ENCODE results near the gene NAA11.

Gene NAA11

DNA sequence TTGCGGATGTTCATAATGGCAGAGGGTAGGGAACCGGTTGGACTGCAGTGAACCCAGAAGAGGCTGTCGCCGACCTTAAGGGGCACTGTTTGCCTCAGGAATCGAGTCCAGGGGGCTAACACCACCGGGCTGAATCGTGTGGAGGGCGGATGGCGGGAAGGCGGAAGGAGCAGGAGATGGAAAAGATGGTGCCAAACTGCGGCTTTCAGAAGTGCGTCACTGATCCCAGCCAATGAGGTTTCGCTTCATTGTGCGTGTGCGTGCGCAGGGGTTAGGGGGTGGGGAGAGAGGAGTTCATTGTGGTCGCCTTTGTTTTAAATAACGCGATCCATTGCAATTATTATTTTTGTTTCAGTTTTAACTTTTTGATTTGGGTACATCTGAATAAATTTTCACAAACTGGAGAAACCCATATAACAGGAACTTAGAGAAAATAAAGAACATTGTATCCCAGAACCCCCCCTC is at the start of gene NAA11:
NAA11 (minus strand) TSS at position 198 of the 465 bp plus-strand sequence; CDS start at position 14, 184 bp downstream.
- no peak for DNase-seq (ENCODE audit: low spot score)

GRCh38 chr4:79370026-79370425 is 44.2 kb upstream of the NAA11 start:
- no peak for DNase-seq (ENCODE audit: low spot score)

GRCh38 chr4:79367096-79367495 is 41.2 kb upstream of the NAA11 start:
- DNase-seq (ENCODE audit: low spot score): no peak

- DNase-seq (ENCODE audit: low spot score): no peak
Measured at GRCh38 chr4:79366422-79366821, 40.6 kb upstream of the NAA11 start.

GRCh38 chr4:79364061-79364460 is 38.2 kb upstream of the NAA11 start:
- DNase-seq (ENCODE audit: low spot score): no peak

- DNase-seq (ENCODE audit: low spot score): no peak
Measured at GRCh38 chr4:79362626-79363025, 36.8 kb upstream of the NAA11 start.

DNA sequence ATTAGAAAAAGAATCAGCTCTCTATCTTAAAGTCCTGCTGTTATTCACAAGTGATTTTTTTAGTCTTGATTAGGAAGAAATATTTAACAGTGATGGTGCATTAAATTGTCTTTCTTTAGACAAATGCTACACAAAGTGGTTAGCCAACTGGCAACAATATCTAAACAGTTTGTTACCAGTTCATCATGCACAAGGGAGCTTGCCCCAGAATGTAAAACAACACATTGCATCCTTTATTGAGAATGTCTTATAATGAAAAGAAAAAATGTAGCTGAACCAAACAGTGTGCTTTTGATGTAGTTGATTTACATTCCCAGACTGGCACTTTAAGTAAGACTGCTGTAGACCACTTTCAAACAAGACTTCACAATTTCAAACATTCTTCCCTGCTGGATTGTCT is 34.1 kb upstream of the NAA11 start:
- no peak for DNase-seq (ENCODE audit: low spot score)

DNA sequence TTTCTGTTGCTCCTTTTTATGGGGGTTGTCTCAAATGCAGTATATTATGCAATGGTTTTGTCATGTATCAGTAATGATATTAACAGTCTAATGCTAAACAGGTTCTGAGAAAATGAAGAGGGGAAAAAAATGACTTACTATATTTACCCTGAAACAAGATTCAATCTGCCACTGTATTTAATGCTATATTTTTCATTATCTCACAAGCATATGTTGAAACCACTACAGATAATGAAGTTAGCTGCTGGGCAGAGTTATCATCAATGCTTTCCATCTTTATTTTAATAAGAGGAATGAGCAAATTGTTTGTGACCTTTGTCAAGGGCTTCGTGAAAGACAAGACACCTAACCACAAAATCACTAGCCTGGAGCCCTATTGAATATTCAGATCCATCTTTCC is 32.6 kb upstream of the NAA11 start:
- no peak for DNase-seq (ENCODE audit: low spot score)

DNA sequence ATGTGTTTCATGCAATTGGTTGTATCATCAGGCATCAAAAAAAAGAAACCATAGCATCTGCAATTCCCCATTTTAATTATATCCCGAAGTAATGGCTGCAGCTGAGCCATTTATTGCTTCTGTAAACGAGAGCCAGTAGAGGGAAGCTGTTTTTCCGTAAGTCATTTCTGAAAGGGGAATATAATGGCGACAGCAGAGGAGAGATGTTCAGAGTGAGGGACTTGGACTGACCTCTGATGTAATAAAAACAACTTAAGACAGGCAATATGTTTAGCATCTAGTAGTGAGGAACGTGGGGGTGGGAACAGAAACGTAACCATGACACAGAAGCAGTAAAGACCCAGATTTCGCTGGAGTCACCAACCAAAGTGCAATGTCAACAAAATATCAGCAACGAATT is 31.5 kb upstream of the NAA11 start:
- no peak for DNase-seq (ENCODE audit: low spot score)

GRCh38 chr4:79353075-79353474 is 27.2 kb upstream of the NAA11 start:
- DNase-seq (ENCODE audit: low spot score): no peak

GRCh38 chr4:79348405-79348804 is 22.5 kb upstream of the NAA11 start:
- no peak for DNase-seq (ENCODE audit: low spot score)

DNA sequence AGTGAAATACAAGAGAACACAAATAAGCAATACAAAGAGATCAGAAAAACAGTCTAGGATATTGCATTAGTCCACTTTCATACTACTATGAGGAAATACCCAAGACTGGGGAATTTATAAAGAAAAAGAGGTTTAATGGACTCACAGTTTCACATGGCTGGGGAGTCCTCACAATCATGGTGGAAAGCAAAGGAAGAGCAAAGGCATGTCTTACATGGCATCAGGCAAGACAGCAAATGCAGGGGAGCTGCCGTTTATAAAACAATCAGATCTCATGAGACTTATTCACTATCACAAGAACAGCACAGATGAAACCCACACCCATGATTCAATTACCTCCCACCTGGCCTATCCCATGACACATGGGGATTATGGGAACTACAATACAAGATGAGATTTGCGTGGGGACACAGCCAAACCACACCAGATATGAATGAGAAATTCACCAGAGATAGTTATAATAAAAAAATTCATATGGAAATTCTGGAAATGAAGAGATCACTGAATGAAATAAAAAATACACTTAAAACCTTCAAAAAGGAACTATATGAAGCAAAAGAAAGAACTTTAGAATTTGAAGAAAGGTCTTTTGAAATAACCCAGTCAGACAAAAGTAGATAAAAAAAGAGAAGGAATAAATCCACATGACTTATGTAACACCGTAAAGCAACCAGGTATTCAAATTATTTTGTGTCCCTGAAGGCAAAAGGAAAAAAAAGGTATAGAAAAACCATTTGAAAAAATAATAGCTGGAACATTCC is 16.2 kb upstream of the NAA11 start:
- DNase-seq (ENCODE audit: low spot score): no peak

- DNase-seq (ENCODE audit: low spot score): no peak
Measured at GRCh38 chr4:79340568-79340967, 14.7 kb upstream of the NAA11 start.

DNA sequence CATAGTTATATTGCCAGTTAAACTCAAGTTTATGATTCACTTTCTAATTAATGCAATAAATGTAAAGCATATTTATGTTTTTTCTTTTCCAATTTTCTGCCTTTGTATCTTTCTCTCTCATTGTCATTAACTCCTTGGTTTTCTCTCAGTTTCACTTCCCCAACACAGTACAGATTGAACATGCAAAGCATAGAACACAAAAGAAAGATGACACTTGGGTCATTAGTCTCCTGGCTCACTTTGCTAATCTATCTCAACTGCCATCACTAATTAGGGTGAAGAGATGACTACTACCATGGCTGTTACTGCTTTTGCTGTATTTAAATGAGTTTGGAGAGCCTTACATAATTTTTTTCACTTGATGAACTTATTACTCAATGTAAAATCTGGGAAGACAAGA is 12.3 kb upstream of the NAA11 start:
- DNase-seq (ENCODE audit: low spot score): no peak

DNA sequence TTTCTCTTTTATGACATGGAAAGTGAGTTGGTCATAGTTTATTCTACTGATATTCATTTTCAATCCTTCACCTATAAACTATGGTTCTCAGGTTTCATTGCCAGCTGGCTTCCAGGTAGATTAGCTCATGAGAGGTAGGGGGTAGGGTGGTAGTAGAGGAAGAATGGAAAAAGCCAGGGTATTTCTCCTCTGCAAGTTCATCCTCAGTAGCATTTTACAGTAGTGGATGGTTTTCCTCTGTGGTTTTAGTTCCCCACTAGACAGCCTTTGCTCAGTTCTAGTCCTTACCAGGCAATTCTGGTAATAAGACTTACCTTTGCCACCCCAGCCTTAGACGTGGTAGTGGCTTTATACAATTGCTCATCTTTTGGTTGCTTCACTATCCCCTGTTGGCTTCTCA is 8.9 kb upstream of the NAA11 start:
- no peak for DNase-seq (ENCODE audit: low spot score)

DNA sequence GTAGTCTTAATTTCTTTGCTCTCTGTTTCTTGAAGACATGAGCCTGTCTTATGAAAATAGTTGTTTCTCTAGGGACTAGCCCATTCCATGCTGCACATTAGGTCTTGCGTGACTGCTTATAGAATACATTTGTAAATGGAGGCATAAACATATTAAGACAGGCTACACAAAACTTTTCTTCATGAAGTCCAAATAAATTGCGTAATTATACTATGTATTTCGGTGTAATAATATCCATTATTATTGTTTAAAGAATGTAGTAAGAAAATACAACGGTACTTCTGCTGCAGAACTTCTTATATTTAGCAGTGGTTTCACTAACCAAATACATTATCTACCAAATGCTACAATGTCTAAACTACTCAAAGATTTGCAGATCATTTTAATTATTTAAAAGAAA is 8.5 kb upstream of the NAA11 start:
- DNase-seq (ENCODE audit: low spot score): no peak

DNA sequence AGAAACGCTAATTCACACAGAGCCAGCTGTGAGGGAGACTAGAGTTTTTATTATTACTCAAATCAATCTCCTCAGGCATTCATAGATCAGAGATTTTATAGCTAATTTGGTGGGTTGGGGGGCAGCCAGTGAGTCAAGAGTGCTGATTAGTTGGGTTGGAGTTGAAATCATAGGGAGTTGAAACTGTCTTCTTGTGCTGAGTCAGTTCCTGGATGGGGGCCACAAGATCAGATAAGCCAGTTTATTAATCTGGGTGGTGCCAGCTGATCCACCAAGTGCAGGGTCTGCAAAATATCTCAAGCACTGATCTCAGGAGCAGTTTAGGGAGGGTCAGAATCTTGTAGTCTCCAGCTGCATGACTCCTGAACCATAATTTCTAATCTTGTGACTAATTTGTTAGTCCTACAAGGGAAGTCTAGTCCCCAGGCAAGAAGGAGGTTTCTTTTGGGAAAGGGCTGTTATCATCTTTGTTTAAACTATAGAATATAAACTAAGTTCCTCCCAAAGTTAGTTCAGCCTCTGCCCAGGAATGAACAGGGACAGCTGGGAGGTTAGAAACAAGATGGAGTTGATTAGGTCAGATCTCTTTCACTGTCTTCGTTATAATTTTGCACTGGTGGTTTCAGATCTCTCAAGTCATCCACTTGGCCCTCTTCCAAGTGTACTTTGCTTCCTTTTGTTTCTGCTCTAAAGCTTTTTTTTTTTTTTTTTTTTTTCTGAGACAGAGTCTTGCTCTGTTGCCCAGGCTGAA is 5.4 kb upstream of the NAA11 start:
- DNase-seq (ENCODE audit: low spot score): peak; percentile 42

DNA sequence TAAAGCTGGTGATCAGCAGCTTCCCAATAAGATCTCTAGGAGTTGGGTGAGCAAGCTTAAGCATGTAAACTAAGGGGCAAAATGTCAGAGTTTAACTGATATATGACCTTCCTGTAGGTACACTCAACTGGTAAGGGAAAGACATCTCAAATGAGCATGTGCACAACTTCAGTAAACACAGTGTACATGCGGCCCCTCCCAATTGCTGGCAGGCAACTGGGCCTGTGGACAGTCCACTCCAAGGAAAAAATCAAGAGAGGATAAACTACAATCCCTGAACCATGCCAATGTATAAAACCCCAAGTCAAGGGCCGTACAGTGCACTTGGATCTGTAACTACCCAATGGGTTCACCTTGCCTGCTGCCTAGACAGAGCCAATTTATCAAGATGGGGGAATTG is 4.9 kb upstream of the NAA11 start:
- DNase-seq (ENCODE audit: low spot score): no peak

- no peak for DNase-seq (ENCODE audit: low spot score)
Measured at GRCh38 chr4:79325436-79325835, 425 bp downstream of the NAA11 start.

- DNase-seq (ENCODE audit: low spot score): no peak
Measured at GRCh38 chr4:79319975-79320374, 5.9 kb downstream of the NAA11 start.

GRCh38 chr4:79317711-79318110 is 8.2 kb downstream of the NAA11 start:
- no peak for DNase-seq (ENCODE audit: low spot score)

GRCh38 chr4:79315891-79316290 is 10.0 kb downstream of the NAA11 start:
- no peak for DNase-seq (ENCODE audit: low spot score)

GRCh38 chr4:79311279-79311678 is 14.6 kb downstream of the NAA11 start:
- no peak for DNase-seq (ENCODE audit: low spot score)

- no peak for DNase-seq (ENCODE audit: low spot score)
Measured at GRCh38 chr4:79308971-79309370, 16.9 kb downstream of the NAA11 start.
